IMR-90 (cell line): Measurements from ENCODE around the gene SH2D4B. TPM values are rescaled to one million over a fixed set of nuclear protein-coding genes. Genes with fewer than 3 reads are reported as not detected.

Source experiments
- ATAC-seq: fragments of 200-7000 bp; cut with Tn5 transposase; 2 replicates; pipeline ENCODE4 v1.9.1; 2020; ENCODE audit warnings: low read depth, mild to moderate bottlenecking, moderate library complexity
- BruUV-seq: library from RNA; stranded (reverse); fragments of 400-500 nt; replicated peaks from 2 replicates; lab custom pipeline; 2021; lab: Mats Ljungman, UMichigan
- CTCF ChIA-PET: fragments of 300-600 bp; formaldehyde crosslinking; extraction: SDS; loops from one replicate; lab custom pipeline; 2021; ENCODE audit warnings: antibody characterized with exemption; lab: Yijun Ruan, JAX
- POLR2A ChIA-PET: fragments of 300-600 bp; sonication (Branson Sonifier 250); formaldehyde crosslinking; loops from one replicate; lab custom pipeline; 2022; ENCODE audit warnings: antibody characterized with exemption; ENCODE audit not compliant: unreplicated experiment; lab: Charles Lee
- DNase-seq: peaks from one replicate; pipeline ENCODE4 v3.0.0; 2013
- H2AFZ ChIP-seq: replicated peaks from 2 replicates; pipeline ENCODE3; 2013; ENCODE audit warnings: low read length, mild to moderate bottlenecking; ENCODE audit not compliant: poor library complexity
- H2AK5ac ChIP-seq: 2 replicates; pipeline ENCODE4 v1.6.1; 2013; ENCODE audit warnings: low read depth, low read length, inconsistent platforms
- H2AK9ac ChIP-seq: replicated peaks from 2 replicates; pipeline ENCODE3; 2013; ENCODE audit warnings: mild to moderate bottlenecking, low read depth, low read length, moderate library complexity; ENCODE audit not compliant: poor library complexity
- H2BK120ac ChIP-seq: 2 replicates; pipeline ENCODE4 v1.6.1; 2013; ENCODE audit warnings: low read depth, low read length, inconsistent platforms
- H2BK15ac ChIP-seq: 3 replicates; pipeline ENCODE4 v1.6.1; 2013; ENCODE audit warnings: low read depth, low read length, inconsistent platforms
- H2BK20ac ChIP-seq: 2 replicates; pipeline ENCODE4 v1.6.1; 2013; ENCODE audit warnings: low read depth, mild to moderate bottlenecking, inconsistent platforms, low read length, moderate library complexity
- H2BK5ac ChIP-seq: 2 replicates; pipeline ENCODE4 v1.6.1; 2013; ENCODE audit warnings: mild to moderate bottlenecking, low read depth, low read length, inconsistent platforms; ENCODE audit not compliant: poor library complexity, severe bottlenecking
- H3K14ac ChIP-seq: replicated peaks from 2 replicates; pipeline ENCODE4 v1.6.1; 2013; ENCODE audit warnings: low read depth, low read length, inconsistent platforms
- H3K18ac ChIP-seq: 2 replicates; pipeline ENCODE4 v1.6.1; 2013; ENCODE audit warnings: low read depth, low read length, control low read depth
- H3K23ac ChIP-seq: 2 replicates; pipeline ENCODE4 v1.6.1; 2013; ENCODE audit warnings: low read depth, low read length, inconsistent platforms
- H3K27ac ChIP-seq: 2 replicates; pipeline ENCODE4 v1.5.1; 2013; ENCODE audit warnings: mild to moderate bottlenecking, control low read depth, low read length; ENCODE audit not compliant: insufficient read depth
- H3K27me3 ChIP-seq: 2 replicates; pipeline ENCODE4 v1.6.1; 2013; ENCODE audit warnings: low read length; ENCODE audit not compliant: control insufficient read depth, insufficient read depth
- H3K36me3 ChIP-seq: 2 replicates; pipeline ENCODE4 v1.6.1; 2013; ENCODE audit warnings: low read length, mixed read lengths; ENCODE audit not compliant: control insufficient read depth, insufficient read depth
- H3K4ac ChIP-seq: 2 replicates; pipeline ENCODE4 v1.6.1; 2013; ENCODE audit warnings: low read depth, low read length, inconsistent platforms
- H3K4me1 ChIP-seq: 2 replicates; pipeline ENCODE4 v1.6.1; 2013; ENCODE audit warnings: low read length, mixed read lengths; ENCODE audit not compliant: control insufficient read depth, insufficient read depth
- H3K4me2 ChIP-seq: 2 replicates; pipeline ENCODE4 v1.6.1; 2013; ENCODE audit warnings: low read depth, mild to moderate bottlenecking, control low read depth, low read length, moderate library complexity
- H3K4me3 ChIP-seq: 2 replicates; pipeline ENCODE4 v1.5.1; 2013; ENCODE audit warnings: low read depth, mild to moderate bottlenecking, control low read depth, low read length, moderate library complexity; ENCODE audit not compliant: insufficient read depth
- H3K56ac ChIP-seq: 2 replicates; pipeline ENCODE4 v1.6.1; 2013; ENCODE audit warnings: low read length, inconsistent platforms; ENCODE audit not compliant: insufficient read depth; ENCODE audit errors: extremely low read depth
- H3K79me1 ChIP-seq, 2 experiments: 2 replicates each; pipeline ENCODE4 v1.6.1; 2013; ENCODE audit warnings: low read length in 2 of 2, inconsistent platforms in 1 of 2, low read depth in 1 of 2
- H3K9ac ChIP-seq: 2 replicates; pipeline ENCODE4 v1.6.1; 2013; ENCODE audit warnings: low read depth, low read length, control low read depth
- H3K9me1 ChIP-seq: 2 replicates; pipeline ENCODE4 v1.6.1; 2013; ENCODE audit warnings: low read length, inconsistent platforms; ENCODE audit not compliant: insufficient read depth
- H3K9me3 ChIP-seq: 2 replicates; pipeline ENCODE4 v1.6.1; 2013; ENCODE audit warnings: low read length; ENCODE audit not compliant: control insufficient read depth, insufficient read depth
- H4K20me1 ChIP-seq: 2 replicates; pipeline ENCODE4 v1.6.1; 2013; ENCODE audit warnings: low read length, inconsistent platforms; ENCODE audit not compliant: insufficient read depth
- H4K5ac ChIP-seq: 2 replicates; pipeline ENCODE4 v1.6.1; 2013; ENCODE audit warnings: mild to moderate bottlenecking, low read depth, low read length, control low read depth
- H4K8ac ChIP-seq, 2 experiments: 2 replicates each; pipeline ENCODE4 v1.6.1; 2013; ENCODE audit warnings: low read depth in 2 of 2, low read length in 2 of 2, control low read depth in 1 of 2, inconsistent platforms in 1 of 2
- H4K91ac ChIP-seq: 2 replicates; pipeline ENCODE4 v1.6.1; 2013; ENCODE audit warnings: low read depth, low read length, inconsistent platforms; ENCODE audit not compliant: insufficient read depth
- BHLHE40 ChIP-seq: fragments of 150-350 bp; IDR thresholded peaks from 2 replicates; pipeline ENCODE4 v1.6.1; 2016; ENCODE audit warnings: mild to moderate bottlenecking, low read depth, low read length
- CEBPB ChIP-seq: IDR thresholded peaks from 2 replicates; pipeline ENCODE4 v1.6.1; 2012; ENCODE audit warnings: low read depth, low read length, improper control_type of control experiment
- CHD1 ChIP-seq: IDR thresholded peaks from 2 replicates; pipeline ENCODE4 v1.6.1; 2012; ENCODE audit warnings: low read depth, low read length, improper control_type of control experiment
- CTCF ChIP-seq: conservative IDR thresholded peaks from 2 replicates; pipeline ENCODE4 v1.5.1; 2012; ENCODE audit warnings: mild to moderate bottlenecking, low read depth, low read length, improper control_type of control experiment
- MAZ ChIP-seq: IDR thresholded peaks from 2 replicates; pipeline ENCODE4 v1.6.1; 2012; ENCODE audit warnings: low read depth, mild to moderate bottlenecking, low read length, improper control_type of control experiment, moderate library complexity, borderline replicate concordance
- RAD21 ChIP-seq: IDR thresholded peaks from 2 replicates; pipeline ENCODE4 v1.6.1; 2012; ENCODE audit warnings: low read length, improper control_type of control experiment
- RCOR1 ChIP-seq: IDR thresholded peaks from 2 replicates; pipeline ENCODE4 v1.6.1; 2012; ENCODE audit warnings: mild to moderate bottlenecking, low read length, improper control_type of control experiment; ENCODE audit not compliant: insufficient replicate concordance
- RFX5 ChIP-seq: IDR thresholded peaks from 2 replicates; pipeline ENCODE4 v1.8.0; 2012; ENCODE audit warnings: low read depth, mild to moderate bottlenecking, low read length, moderate library complexity
- WGBS, 2 experiments: methylation state at CpG; one replicate each; pipeline versions ENCODE4 v1.1.5 to v1.1.7; 2013; ENCODE audit warnings: missing lambda C conversion rate in 2 of 2; ENCODE audit not compliant: insufficient read length in 1 of 2; ENCODE audit errors: extremely low coverage in 2 of 2; 5-methylcytosine and 5-hydroxymethylcytosine counted together
- dilution Hi-C: fragments of 300-500 bp; cut with HindIII; formaldehyde crosslinking; loops from one replicate; pipeline ENCODE4 v1.14.3; 2018; ENCODE audit warnings: low sequenced_read_pairs; ENCODE audit not compliant: unreplicated experiment
- in situ Hi-C: fragments of 300-500 bp; cut with MboI; formaldehyde crosslinking; loops from 3 replicates; pipeline ENCODE4 v1.14.3; 2019; ENCODE audit warnings: low sequenced_read_pairs, inconsistent platforms, mixed read lengths
- intact Hi-C: fragments of 100-400 bp; cut with micrococcal nuclease; formaldehyde crosslinking; loops from 2 replicates; pipeline ENCODE4 v1.10.0; 2022
- polyA plus RNA-seq, 3 experiments: library from polyadenylated mRNA; depleted of rRNA; stranded (reverse); fragments of >200 nt; gene quantifications; 2 replicates each; pipeline ENCODE4 v1.2.3, GENCODE V29; 2012; ENCODE audit warnings: low replicate concordance in 1 of 3
- total RNA-seq: library from RNA; depleted of rRNA; stranded (reverse); fragments of >200 nt; gene quantifications from 2 replicates; pipeline ENCODE4 v1.2.3, GENCODE V29; 2012
- TF ChIP-seq, protein P1 (sequence below): fragments of 150-350 bp; IDR thresholded peaks from 2 replicates; pipeline ENCODE4 v1.6.1; 2017; ENCODE audit warnings: mild to moderate bottlenecking, antibody characterized with exemption, low read length, low read depth

The SH2D4B gene
- total and polyA plus RNA-seq, 2 of the 4 experiments (the other 2 are of a cell fraction) = not detected

DNA sequence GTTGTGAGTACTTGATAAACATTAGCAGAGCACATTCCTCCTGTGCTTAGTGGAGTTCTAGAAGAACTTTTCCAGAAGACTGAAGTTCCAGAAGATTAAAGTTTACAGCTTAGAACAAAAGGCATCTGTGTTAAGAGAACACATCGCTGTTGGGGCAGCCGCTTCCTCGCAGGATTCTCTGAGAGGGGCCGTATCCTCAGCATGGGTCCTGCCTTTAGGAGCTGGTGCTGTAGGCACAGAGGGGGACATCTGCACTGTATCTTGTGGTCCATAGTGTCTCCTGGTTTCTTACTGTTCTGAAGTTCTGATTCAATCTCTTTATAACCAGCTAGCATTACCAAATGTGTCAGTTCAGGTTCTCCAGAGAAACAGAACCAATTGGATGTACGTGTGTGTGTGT is 16.3 kb downstream of the SH2D4B start:
- intact Hi-C loops = no loop called here
- no peak overlapping the region for H3K9ac ChIP-seq
- no peak for DNase-seq
- H3K9me3 ChIP-seq = no peaks in the 10 kb centered on the region
- TF ChIP-seq, protein P1, sequence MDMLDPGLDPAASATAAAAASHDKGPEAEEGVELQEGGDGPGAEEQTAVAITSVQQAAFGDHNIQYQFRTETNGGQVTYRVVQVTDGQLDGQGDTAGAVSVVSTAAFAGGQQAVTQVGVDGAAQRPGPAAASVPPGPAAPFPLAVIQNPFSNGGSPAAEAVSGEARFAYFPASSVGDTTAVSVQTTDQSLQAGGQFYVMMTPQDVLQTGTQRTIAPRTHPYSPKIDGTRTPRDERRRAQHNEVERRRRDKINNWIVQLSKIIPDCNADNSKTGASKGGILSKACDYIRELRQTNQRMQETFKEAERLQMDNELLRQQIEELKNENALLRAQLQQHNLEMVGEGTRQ = no peak
- no peak for TF ChIP-seq RCOR1
- no peak for TF ChIP-seq CHD1
- TF ChIP-seq RAD21 = no peak
- TF ChIP-seq CTCF = no peak
- no peak for TF ChIP-seq BHLHE40
- no peak for TF ChIP-seq RFX5
- no peak for TF ChIP-seq MAZ
- no peak for TF ChIP-seq CEBPB
- no peak overlapping the region for H3K4ac ChIP-seq
- H3K27me3 ChIP-seq = peaks cover 5% of the 10 kb centered on the region
- ChIA-PET CTCF (no interaction called here), POLR2A (no interaction called here)
- H3K9me1 ChIP-seq = no peaks in the 10 kb centered on the region
- dilution Hi-C loops = no loop called here
- H3K18ac ChIP-seq = no peak overlapping the region
- no peaks in the 10 kb centered on the region for H3K36me3 ChIP-seq
- in situ Hi-C loops = no loop called here
- no peak overlapping the region for H2AK9ac ChIP-seq
- H3K4me3 ChIP-seq = no peak overlapping the region
- H2AFZ ChIP-seq = no peak overlapping the region
- H2BK120ac ChIP-seq = no peak overlapping the region
- no peak overlapping the region for H4K91ac ChIP-seq
- no peak overlapping the region for H3K14ac ChIP-seq
- H3K56ac ChIP-seq = no peak overlapping the region
- no peak overlapping the region for H2AK5ac ChIP-seq
- no peak for ATAC-seq
- no peak overlapping the region for H2BK5ac ChIP-seq
- no CpG with 5 or more reads among the region's 5 CpGs for WGBS, 2 experiments
- no peak overlapping the region for H3K4me2 ChIP-seq
- no peak overlapping the region for H2BK15ac ChIP-seq
- H4K8ac ChIP-seq = no peak overlapping the region
- no peaks in the 10 kb centered on the region for H3K4me1 ChIP-seq
- no peak overlapping the region for H3K27ac ChIP-seq
- H3K23ac ChIP-seq = no peak overlapping the region
- no TSS peak for BruUV-seq
- no peaks in the 10 kb centered on the region for H4K20me1 ChIP-seq
- H4K5ac ChIP-seq = no peak overlapping the region
- H3K79me1 ChIP-seq = no peaks in the 10 kb centered on the region
- no peak overlapping the region for H2BK20ac ChIP-seq
